Bone marrow (tissue), 2 donors: Measurements from ENCODE around the gene COL9A3.

Source experiments
- DNase-seq, 2 donors: peaks; one replicate each; lab custom pipeline; 2025; lab: John Stamatoyannopoulos, UW

COL9A3 gene

GRCh38 chr20:62823688-62824475 is 7.0 kb downstream of the COL9A3 start:
- DNase-seq = no peak

DNA sequence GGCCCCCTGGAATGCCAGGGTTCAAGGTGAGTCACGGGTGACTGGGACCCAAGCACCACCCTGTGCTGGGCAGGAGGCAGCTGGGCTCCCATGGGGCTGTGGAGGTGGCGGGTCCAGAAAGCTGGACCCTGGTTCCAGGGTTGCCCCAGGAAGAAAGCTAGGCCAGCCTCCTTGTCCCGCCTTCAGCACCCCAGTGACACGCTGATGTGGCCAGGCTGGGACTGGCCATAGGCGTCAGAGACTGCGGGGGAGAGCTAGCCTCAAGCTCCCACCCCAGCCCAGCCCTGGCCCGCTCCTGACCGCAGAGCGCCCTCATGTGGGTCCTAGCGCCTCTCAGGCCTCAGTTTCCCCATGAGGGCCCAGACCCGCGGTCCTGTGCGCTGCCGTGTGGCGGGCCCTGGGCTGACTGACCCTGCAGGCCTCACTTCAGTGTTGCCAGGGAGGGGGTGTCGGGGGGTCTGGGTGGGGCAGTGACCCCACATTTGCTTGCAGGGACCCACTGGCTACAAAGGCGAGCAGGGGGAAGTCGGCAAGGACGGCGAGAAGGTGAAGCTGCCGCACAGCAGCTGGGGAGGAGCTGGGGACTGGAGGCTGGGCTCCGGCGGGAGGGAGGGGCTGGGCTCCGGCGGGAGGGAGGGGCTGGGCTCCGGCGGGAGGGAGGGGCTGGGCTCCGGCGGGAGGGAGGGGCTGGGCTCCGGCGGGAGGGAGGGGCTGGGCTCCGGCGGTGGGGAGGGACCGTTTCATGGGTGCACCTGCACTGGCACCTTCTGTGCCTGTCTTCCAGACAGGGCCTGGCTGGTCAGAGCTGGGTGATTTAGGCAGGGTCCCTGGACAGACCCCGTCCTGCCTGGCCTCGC is 7.9 kb downstream of the COL9A3 start:
- no peak for DNase-seq

DNA sequence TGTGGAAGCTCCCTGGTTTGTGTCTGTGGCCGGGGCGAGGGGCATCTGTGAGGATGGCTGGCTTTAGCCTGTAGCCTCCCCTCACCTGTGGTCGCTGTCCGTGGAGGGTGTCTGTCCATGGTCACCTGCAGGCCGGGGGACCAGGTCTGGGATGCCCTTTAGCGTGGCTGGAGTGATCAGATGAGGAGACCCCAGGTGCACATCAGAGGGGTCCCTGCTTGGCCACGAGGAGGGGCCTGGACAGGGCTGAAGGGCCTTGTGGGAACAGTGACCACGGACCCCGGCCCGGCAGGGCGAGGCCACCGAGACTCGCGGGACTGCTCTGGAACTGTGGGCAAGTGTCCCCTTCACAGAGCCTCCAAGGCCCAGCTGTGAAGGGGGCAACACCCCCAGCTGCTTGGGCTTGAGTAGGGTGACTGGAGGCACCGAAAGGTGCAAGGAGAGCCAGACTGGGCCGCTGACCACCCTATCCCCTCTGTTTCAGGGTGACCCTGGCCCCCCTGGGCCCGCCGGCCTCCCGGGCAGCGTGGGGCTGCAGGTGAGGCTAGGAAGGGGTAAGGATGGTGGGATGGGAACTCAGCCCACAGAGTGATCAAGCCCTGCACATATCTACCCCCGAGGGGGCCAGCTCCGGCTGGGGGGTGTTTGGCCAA is 8.6 kb downstream of the COL9A3 start:
- DNase-seq = no peak

DNA sequence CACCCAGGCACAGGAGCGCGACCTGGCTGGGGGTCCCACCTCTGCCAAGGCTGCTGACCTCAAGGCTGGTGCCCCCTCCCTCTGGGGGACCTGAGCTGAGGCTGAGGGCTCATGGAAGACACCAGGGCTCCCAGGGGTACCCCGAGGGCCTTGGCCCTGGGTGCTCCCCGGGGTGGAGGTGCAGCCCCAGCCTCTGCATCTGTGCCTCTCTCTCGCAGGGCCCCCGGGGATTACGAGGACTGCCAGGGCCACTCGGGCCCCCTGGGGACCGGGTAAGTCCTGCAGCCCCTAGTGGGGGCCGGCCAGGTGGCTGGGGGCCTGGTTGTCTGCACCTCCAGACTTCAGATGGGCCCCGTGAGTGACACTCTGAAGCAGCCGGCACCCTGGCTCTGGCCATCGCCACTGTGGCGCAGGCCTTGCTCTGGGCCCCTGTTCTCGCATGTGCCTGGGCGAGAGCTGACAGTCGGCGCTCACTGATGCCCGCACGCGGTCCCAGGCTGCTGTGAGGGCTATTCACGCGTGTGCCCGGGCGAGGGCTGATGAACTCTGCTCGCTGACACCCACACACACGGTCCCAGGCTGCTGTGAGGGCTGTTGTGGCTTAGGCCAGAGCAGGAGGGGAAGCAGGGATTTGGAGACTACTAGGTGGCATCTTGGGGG is 9.3 kb downstream of the COL9A3 start:
- DNase-seq = no peak

DNA sequence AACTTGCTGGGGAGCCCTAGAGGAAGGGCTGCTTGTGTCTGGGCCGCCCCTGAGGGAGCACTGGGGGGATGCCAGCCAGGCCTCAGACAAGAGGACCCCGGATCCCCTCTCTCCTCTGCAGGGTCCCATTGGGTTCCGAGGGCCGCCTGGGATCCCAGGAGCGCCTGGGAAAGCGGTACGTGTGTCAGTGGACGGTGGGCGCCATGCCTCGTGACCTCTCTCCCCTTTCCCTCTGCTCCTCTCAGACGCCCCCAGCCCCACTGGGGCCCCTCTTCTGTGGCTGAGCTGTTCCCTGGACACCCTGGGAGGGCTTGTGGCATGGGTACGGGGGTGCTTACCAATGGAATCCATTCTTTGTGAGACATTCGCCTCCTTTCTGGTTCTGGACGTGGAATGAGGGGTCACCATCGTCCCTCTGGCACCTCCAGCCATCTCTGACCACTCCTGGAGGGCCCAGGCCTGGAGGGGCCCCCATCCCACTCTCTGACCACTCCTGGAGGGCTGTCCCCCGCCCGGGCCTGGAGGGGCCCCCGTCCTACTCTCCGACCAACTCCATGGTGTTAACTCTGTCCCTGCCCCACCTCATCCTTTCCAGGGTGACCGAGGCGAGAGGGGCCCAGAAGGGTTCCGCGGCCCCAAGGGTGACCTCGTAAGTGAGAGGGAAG is 9.9 kb downstream of the COL9A3 start:
- no peak for DNase-seq

- DNase-seq = no peak
These were observed 10.6 kb downstream of the COL9A3 start for GRCh38 chr20:62827311-62828038.

DNA sequence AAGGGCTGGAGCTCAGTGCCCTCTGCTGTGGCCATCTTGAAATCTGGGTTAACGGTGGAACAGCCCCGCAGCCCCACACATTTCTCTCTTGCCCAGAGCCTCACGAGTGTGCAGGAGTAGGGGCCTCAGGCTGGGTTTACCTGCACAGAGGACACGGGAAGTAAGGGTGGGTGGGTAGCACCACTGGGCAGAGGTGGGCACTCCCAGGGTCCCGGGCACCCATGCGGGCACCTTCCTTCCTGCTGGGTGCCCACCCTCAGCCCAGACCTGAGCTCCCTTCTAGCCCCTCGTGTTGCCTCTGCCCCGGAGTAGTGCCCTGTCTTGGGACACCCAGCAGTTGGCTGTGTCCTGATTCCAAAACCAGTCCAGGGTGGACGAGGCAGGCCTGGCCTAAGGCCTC is 11.2 kb downstream of the COL9A3 start:
- no peak for DNase-seq

- no peak for DNase-seq
These were observed 11.8 kb downstream of the COL9A3 start for GRCh38 chr20:62828511-62829230.

DNA sequence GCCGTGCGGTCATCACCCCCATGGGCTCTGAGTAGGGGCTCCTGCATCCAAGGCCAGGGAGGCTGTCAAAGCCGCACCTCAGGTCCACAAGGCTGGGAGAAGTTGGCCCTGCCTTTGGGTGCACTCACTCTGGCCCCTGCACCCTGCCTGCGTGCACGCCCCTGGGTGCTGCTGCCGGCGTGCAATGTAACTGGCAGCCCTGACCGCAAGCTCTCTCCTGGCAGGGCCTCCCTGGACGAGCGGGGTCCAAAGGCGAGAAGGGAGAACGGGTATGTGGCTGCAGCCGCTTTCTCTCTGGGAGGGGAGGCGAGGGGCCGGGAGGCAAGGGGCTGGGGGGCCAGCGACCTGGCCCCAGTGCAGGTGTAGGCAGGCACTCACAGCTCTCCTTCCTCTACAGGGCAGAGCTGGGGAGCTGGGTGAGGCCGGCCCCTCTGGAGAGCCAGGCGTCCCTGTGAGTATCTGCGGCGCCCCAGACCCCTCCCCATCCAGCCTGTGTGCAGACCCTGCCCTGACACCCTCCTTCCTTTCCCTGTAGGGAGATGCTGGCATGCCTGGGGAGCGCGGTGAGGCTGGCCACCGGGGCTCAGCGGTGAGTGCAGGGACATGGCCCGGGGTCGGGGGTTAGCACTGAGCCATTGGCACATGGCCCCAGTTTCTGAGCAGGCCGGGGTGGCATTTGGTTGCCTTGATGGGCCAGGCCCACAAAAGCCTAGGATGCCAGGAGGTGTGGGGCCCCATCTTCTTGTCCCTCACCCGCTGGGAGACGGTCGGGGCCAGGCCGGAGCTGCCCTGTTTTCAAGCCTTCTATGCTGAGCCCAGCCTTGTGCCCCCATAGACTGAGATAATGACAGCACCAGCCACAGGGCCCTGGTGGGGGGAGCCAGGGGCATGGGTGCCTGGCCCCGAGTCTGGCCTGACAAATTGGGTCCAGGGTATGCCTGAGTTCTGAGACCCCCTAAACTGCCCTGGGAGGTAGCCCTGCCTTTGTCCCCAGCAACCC is 12.7 kb downstream of the COL9A3 start:
- no peak for DNase-seq

GRCh38 chr20:62830251-62830650 is 13.4 kb downstream of the COL9A3 start:
- DNase-seq = no peak

GRCh38 chr20:62830821-62831220 is 14.0 kb downstream of the COL9A3 start:
- DNase-seq = no peak

DNA sequence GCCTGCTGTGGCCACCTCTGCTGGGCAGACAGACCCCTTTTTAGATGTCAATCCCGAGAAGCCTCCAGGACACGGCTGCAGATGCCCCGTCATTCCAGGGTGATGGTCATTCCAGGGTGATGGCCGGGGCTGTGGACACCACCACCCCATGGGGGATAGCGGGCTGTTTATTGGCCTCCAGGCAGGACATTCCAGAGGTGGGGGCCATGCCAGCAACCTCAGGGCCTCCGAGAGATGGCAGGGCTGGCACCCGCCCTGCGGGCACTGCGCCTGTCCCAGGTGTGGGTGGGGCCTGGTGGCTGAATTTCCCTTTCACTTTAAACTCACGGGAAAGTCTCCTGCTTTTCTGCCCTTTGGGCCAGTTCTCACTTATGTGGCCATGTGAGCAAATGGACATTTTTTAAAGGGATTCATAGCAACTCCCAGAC is 14.5 kb downstream of the COL9A3 start:
- no peak for DNase-seq

DNA sequence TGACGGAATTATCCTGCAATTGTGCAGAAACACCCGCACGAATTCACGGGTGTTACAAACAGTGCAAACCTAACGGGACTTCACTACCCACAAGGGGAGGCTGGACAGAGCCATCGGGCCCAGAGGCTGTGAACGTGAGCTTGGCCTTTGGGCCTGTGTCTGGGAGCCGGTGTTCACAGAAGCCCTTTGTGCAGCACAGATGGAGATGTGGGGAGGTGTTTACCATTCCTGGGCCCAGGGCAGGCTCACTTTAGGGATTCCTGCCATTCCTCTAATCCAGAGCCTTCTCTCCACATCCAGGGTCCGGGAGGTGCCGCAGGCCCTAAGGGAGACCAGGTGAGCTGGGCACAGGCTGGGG is 15.0 kb downstream of the COL9A3 start:
- no peak for DNase-seq

DNA sequence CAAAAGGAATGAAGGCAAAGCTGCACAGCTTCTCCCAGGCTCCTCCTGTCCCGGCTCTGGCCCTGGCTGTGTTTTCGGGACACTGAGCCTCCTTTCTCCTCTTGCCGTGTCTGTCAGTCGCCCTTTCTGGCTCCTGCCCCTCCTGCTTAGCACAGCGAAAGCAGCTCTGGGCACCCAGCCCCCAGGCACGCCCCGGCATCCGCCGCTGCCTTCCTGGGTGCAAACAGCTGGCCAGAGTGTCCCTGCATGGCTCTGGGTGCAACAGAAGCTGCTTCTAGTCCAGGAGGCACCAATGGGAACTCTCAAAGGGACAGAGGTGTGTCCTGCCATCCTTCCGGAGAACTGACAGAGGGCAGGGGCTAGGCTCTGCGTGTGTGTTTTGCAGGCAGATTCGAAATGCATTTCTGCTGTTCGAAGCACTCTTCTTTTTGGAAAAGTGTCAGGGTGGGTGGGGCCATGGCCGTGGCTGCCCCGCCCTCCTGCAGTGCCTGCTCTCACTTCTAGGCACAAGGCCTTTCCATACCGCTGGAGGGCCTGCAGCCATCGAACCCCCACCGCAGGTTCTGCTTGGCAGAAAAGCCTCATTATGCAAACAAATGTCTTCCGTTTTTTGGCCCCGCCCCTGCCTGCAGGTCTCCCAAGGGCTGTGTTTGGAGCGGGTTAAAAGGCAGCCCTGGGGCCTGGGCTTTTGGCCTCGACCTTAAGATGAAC is 15.5 kb downstream of the COL9A3 start:
- DNase-seq = peak in 1 of 2 donors; percentile 50

- DNase-seq = no peak
These were observed 16.1 kb downstream of the COL9A3 start for GRCh38 chr20:62832951-62833391.

DNA sequence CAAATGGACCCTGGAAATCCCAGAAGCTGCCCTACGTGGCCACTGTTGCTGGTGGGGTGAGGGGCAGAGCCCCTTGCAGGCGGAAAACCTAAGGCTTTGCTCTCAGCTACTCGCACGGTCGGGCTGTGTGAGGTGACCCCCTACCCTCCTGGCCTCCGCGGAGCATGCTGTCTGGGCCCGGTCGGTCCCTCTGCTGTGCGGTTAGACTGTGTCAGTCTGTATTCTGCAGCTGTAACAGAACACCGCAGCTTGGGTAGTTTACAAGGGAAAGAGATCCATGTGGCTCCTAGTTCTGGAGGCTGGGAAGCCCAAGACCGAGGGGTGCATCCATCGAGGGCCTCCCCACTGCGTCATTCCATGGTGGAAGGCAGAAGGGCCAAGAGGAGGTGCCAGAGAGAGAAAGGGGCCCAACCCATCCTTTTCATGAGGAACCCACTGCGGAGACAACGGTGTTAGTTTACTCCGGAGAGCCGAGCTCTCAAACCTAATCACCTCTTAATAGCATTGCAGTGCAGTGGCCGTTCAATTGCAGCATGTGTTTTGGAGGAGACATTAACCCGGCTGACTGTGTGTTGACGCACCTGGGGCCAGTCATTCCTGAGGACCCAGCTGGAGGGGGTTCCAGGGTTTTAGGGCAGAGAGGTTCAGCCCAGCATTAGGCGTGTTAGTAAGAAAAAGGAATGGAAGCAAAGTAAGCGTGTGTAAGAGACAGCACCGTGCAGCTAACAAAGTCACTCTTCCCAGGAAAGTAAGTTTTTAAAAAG is 18.3 kb downstream of the COL9A3 start:
- DNase-seq = no peak
